GM12878 (cell line): ENCODE results near the gene MSL1.

Experiments used
- CTCF ChIP-seq, 3 experiments: IDR thresholded peaks in 2 of 3; conservative IDR thresholded peaks in 1 of 3; 2 replicates each; pipeline ENCODE4 v1.5.1; 2011; ENCODE audit warnings: low read depth in 3 of 3, low read length in 3 of 3, mild to moderate bottlenecking in 3 of 3, control low read depth in 2 of 3, moderate library complexity in 2 of 3, inconsistent platforms in 1 of 3, mixed read lengths in 1 of 3; ENCODE audit not compliant: control insufficient read depth in 2 of 3, insufficient read depth in 1 of 3; ENCODE audit errors: extremely low read depth in 1 of 3
- NRF1 ChIP-seq: conservative IDR thresholded peaks from 2 replicates; pipeline ENCODE4 v1.6.1; 2011; ENCODE audit warnings: mild to moderate bottlenecking, low read depth, low read length, improper control_type of control experiment

GRCh38 chr17:40153603-40154236, 31.9 kb downstream of the MSL1 start:
- TF ChIP-seq NRF1 (no peak), CTCF (IDR thresholded peaks at IDR 0.05 in 2 of 3, conservative IDR thresholded peaks at IDR 0.05 in 1 of 3; ENCODE audit: control insufficient read depth in 2 of 3, extremely low read depth in 1 of 3, insufficient read depth in 1 of 3, low read depth in 3 of 3, low read length in 3 of 3) (no peak)
